Bone marrow (tissue), 2 donors: ENCODE results near the gene HOXC11.

Source experiments
- DNase-seq, 2 donors: peaks; one replicate each; lab custom pipeline; 2025; lab: John Stamatoyannopoulos, UW

Gene HOXC11

DNA sequence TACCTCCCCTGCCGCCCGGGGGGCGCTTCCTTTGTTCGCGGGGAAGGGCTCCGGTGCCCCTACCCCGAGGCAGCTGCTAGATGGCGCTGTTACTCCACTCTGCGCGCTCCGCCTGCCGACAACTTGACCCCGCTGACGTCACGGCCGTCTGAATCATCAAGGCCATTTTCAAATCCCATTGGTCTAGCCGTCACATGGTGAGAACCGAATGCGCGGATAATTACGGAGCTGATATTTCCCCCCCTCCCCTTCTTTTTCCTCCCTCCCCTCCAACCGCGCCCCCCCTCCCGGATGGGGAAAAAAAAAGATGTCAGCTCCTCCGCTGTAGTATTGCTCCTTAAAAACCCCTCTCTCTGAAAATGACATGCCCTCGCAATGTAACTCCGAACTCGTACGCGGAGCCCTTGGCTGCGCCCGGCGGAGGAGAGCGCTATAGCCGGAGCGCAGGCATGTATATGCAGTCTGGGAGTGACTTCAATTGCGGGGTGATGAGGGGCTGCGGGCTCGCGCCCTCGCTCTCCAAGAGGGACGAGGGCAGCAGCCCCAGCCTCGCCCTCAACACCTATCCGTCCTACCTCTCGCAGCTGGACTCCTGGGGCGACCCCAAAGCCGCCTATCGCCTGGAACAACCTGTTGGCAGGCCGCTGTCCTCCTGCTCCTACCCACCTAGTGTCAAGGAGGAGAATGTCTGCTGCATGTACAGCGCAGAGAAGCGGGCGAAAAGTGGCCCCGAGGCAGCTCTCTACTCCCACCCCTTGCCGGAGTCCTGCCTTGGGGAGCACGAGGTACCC, 12.2 kb downstream of the HOXC11 start, which contains the start of gene HOXC10:
HOXC10 (plus strand) TSS at position 246 of the 791 bp plus-strand sequence; CDS start at position 360, 114 bp downstream.
- peak; percentile 22 to 43 for DNase-seq

DNA sequence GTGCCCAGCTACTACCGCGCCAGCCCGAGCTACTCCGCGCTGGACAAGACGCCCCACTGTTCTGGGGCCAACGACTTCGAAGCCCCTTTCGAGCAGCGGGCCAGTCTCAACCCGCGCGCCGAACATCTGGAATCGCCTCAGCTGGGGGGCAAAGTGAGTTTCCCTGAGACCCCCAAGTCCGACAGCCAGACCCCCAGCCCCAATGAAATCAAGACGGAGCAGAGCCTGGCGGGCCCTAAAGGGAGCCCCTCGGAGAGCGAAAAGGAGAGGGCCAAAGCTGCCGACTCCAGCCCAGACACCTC, 12.7 kb downstream of the HOXC11 start:
- DNase-seq = no peak

GRCh38 chr12:53985994-53986685, 13.2 kb downstream of the HOXC11 start:
- DNase-seq = no peak

- no peak for DNase-seq
These were observed 14.0 kb downstream of the HOXC11 start for GRCh38 chr12:53986686-53987483.

GRCh38 chr12:53987787-53988230, 14.9 kb downstream of the HOXC11 start:
- no peak for DNase-seq

DNA sequence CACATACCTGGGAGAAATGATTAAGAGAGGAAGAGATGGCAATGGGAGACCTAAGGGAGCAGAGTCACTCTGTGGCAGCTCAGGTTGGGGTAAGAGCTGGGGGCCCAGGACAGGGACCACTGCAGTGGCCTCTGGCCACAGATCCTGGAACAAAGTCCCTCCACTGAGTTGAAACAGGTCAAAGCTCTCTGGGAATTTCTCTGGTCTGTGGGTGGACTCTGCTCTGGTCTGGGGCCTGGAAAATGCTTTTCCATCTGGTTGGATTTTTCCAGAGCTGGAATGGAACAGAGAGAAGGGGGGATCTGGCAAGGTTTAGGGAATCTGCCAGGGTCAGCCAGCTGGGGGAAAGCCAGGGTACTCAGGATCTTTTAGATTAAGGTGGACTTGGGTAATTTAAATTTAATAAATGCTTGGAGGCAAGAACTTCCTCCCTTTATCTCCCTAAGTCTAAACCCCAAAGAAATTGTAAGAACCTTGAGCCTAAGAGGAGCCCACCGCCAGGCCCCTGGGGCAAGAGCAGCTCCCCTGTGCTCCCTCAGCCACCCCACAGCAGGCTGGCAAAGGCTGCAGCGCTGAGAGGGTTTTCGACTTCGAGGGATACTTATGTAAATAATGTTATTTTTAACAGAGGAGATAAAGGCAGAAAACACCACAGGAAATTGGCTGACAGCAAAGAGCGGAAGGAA, 15.8 kb downstream of the HOXC11 start:
- no peak for DNase-seq

GRCh38 chr12:53989227-53990113, 16.5 kb downstream of the HOXC11 start:
- DNase-seq = no peak

GRCh38 chr12:53990311-53991076, 17.6 kb downstream of the HOXC11 start:
- no peak for DNase-seq

DNA sequence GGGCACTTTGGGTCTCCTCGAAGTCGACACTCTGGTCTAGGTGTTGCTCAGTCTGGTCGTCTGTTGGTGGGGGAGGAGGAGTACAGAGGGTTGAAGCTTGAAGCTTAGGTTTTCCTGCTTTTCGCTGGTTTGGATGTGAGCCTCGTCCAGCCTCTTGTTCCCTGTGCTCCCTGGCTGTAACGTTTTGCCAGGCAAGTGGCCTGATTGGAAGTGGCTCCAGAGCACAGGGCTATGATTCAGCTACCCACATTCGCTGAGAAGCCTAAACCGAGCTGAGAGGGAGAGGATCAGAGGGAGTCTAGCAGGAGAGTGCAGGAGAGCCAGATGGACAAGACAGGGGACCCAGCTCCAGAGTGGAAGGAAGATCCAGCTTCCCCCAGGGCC, 18.1 kb downstream of the HOXC11 start:
- no peak for DNase-seq

- DNase-seq = no peak
These were observed 19.5 kb downstream of the HOXC11 start for GRCh38 chr12:53992377-53992889.

DNA sequence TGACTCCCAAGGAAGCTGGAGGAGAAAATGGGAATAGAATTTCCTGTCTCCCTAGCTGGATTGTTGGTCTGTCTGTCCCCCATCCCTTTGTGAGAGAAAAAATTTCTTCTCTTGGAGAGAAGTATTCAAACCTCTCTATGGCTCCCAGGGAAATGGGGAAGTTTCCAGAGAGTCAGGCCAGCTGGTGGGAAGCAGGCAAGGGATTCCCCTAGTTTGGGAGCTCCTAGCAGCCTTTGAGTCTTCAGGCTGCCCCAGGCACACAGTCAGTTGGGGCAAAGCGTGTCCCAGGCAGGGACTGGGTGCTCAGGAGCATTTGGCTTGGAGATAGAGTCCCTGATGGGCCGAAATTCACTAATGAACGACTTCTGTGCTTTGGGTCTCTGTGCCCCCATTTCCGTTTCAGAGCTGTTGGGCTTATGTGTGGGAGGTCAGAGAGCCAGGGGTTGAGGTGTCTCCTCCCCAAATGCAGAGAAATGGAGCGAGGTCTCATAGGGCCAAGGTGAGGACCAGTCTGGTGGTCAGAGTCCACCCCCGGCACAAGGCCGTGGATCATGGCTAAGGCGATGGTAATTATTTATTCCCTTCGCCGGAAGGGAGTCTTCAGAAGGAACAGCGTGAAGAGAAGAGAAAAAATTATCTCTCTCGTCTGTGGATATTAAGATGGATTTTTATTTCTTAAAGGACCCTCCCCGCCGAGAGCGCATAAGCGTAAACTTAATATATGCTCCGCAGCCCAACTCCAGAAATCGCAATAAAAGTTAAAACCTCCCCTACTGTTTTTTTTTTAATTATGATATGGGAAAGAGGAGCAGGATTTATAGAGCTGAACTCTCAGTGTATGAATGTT, 20.5 kb downstream of the HOXC11 start:
- no peak for DNase-seq

- DNase-seq = no peak
These were observed 21.0 kb downstream of the HOXC11 start for GRCh38 chr12:53994009-53994263.

- no peak for DNase-seq
These were observed 21.5 kb downstream of the HOXC11 start for GRCh38 chr12:53994264-53995001.

DNA sequence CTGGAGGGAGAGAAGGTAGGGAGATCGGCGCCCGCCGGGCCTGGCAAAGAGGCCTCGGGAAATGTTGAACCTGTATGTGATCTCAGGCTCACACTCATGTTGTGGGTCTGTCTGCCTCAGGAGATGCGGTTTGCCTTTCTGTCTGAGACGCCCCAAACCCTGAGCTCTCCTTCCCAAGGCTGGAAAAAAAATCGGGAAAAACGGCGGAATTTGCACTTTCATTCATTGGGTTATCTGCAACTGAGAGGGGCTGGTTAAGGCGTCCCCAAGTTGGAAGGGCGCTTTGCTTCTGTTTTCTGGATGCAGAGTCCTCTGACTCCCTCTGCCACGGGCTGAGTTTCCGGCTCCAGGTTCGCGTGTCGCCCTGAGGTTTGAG, 22.1 kb downstream of the HOXC11 start:
- no peak for DNase-seq

- peak in 1 of 2 donors; percentile 31 for DNase-seq
These were observed 22.7 kb downstream of the HOXC11 start for GRCh38 chr12:53995378-53996239.

- no peak for DNase-seq
These were observed 23.6 kb downstream of the HOXC11 start for GRCh38 chr12:53996240-53997203.
